HepG2 (cell line): ENCODE results near the gene CSMD2. TPM values are rescaled to one million over a fixed set of nuclear protein-coding genes. Genes with fewer than 3 reads are reported as not detected.

ENCODE experiments used
- ATAC-seq: fragments of 200-7000 bp; cut with Tn5 transposase; 3 replicates; pipeline ENCODE4 v1.9.1; 2020; ENCODE audit warnings: mild to moderate bottlenecking, moderate library complexity
- BruUV-seq: library from RNA; stranded (reverse); fragments of 400-500 nt; replicated peaks from 2 replicates; lab custom pipeline; 2021; lab: Mats Ljungman, UMichigan
- CTCF ChIA-PET: fragments of 300-600 bp; formaldehyde crosslinking; extraction: SDS; loops from one replicate; lab custom pipeline; 2021; ENCODE audit warnings: low total read pairs, inconsistent platforms, low intra/inter-chr PET ratio; lab: Yijun Ruan, JAX
- POLR2A ChIA-PET: fragments of 350-600 bp; sonication (Branson Sonifier 250); formaldehyde crosslinking; loops from one replicate; lab custom pipeline; 2020; ENCODE audit warnings: antibody characterized with exemption, inconsistent platforms; lab: Yijun Ruan, JAX
- DNase-seq: peaks from one replicate; pipeline ENCODE4 v3.0.0-alpha.2; 2015; ENCODE audit warnings: low spot score
- FAIRE-seq: peaks from 3 replicates; lab custom pipeline; 2011; peaks lifted over from hg19 to GRCh38; lab: Jason Lieb, UNC
- H2AFZ ChIP-seq: one replicate; pipeline ENCODE4 v1.6.1; 2011; ENCODE audit warnings: low read length, inconsistent platforms
- H3K27ac ChIP-seq: fragments of 300-600 bp; 3 replicates; pipeline ENCODE4 v1.8.0; 2011; ENCODE audit warnings: mixed run types, mild to moderate bottlenecking, mixed read lengths, low read length, inconsistent platforms; ENCODE audit not compliant: insufficient read depth; ENCODE audit errors: extremely low read length
- H3K27me3 ChIP-seq, 2 experiments: fragments of 200-600 bp in 1 of 2; 2 replicates in 1 of 2; 3 replicates in 1 of 2; pipeline versions ENCODE4 v1.6.0 to v1.8.0; 2011; ENCODE audit warnings: low read length in 2 of 2, mild to moderate bottlenecking in 2 of 2, moderate library complexity in 2 of 2, inconsistent platforms in 1 of 2; ENCODE audit not compliant: insufficient read depth in 2 of 2, control insufficient read depth in 1 of 2
- H3K36me3 ChIP-seq, 2 experiments: fragments of 200-600 bp in 1 of 2; replicated peaks in 1 of 2; 2 replicates in 1 of 2; 3 replicates in 1 of 2; pipeline versions ENCODE4 v1.5.1 to v1.8.0; 2011; ENCODE audit warnings: low read length in 2 of 2, inconsistent platforms in 1 of 2; ENCODE audit not compliant: insufficient read depth in 2 of 2, control insufficient read depth in 1 of 2
- H3K4me1 ChIP-seq: 2 replicates; pipeline ENCODE4 v1.5.1; 2012; ENCODE audit warnings: low read length, inconsistent platforms; ENCODE audit not compliant: insufficient read depth
- H3K4me2 ChIP-seq: 2 replicates; pipeline ENCODE4 v1.6.0; 2011; ENCODE audit warnings: low read depth, low read length, inconsistent platforms
- H3K4me3 ChIP-seq, 3 experiments: fragments of 200-600 bp in 1 of 3; sonication (generic), shearing (Covaris generic) in 1 of 3; replicated peaks in 1 of 3; 2 replicates each; pipeline ENCODE4 v1.5.1; 2011 to 2016; ENCODE audit warnings: low read length in 3 of 3, inconsistent platforms in 2 of 3, low read depth in 2 of 3, mild to moderate bottlenecking in 2 of 3, control low read depth in 1 of 3, mixed read lengths in 1 of 3; ENCODE audit not compliant: insufficient read depth in 1 of 3
- H3K79me2 ChIP-seq: one replicate; pipeline ENCODE4 v1.6.1; 2011; ENCODE audit warnings: low read length, inconsistent platforms; ENCODE audit not compliant: insufficient read depth
- H3K9ac ChIP-seq: 2 replicates; pipeline ENCODE4 v1.6.0; 2011; ENCODE audit warnings: mild to moderate bottlenecking, low read depth, low read length, inconsistent platforms; ENCODE audit not compliant: insufficient read depth
- H3K9me3 ChIP-seq: 2 replicates; pipeline ENCODE4 v1.5.1; 2012; ENCODE audit warnings: mild to moderate bottlenecking, low read length
- H4K20me1 ChIP-seq: 2 replicates; pipeline ENCODE4 v1.6.0; 2011; ENCODE audit warnings: inconsistent platforms, mild to moderate bottlenecking, low read length, moderate library complexity; ENCODE audit not compliant: insufficient read depth
- ESRRA ChIP-seq: sonication (generic); formaldehyde crosslinking; IDR thresholded peaks from 2 replicates; pipeline ENCODE4 v1.5.1; 2020; ENCODE audit warnings: mild to moderate bottlenecking, low read depth, missing genetic modification reagents
- FUBP1 ChIP-seq: sonication (generic); formaldehyde crosslinking; IDR thresholded peaks from 2 replicates; pipeline ENCODE4 v1.5.1; 2020; ENCODE audit warnings: missing genetic modification reagents, mild to moderate bottlenecking, borderline replicate concordance
- GABPB1 ChIP-seq: IDR thresholded peaks from 2 replicates; pipeline ENCODE4 v1.6.1; 2016; ENCODE audit warnings: mild to moderate bottlenecking, missing genetic modification reagents, moderate library complexity, missing compliant biosample characterization
- HNRNPLL ChIP-seq: fragments of 200-400 bp; formaldehyde crosslinking; IDR thresholded peaks from 2 replicates; pipeline ENCODE4 v1.6.1; 2017; ENCODE audit warnings: mild to moderate bottlenecking, low read depth, low read length; ENCODE audit not compliant: poor library complexity, severe bottlenecking
- MAZ ChIP-seq, 2 experiments: sonication (generic) in 1 of 2; formaldehyde crosslinking in 1 of 2; IDR thresholded peaks; 2 replicates each; pipeline versions ENCODE4 v1.5.0 to v1.6.1; 2012 to 2020; ENCODE audit warnings: low read depth in 2 of 2, mild to moderate bottlenecking in 2 of 2, borderline replicate concordance in 1 of 2, improper control_type of control experiment in 1 of 2, low read length in 1 of 2, missing genetic modification reagents in 1 of 2, moderate library complexity in 1 of 2
- RNF219 ChIP-seq: sonication (generic); formaldehyde crosslinking; IDR thresholded peaks from 2 replicates; pipeline ENCODE4 v1.5.0; 2020; ENCODE audit warnings: mild to moderate bottlenecking, missing genetic modification reagents
- SAP130 ChIP-seq: IDR thresholded peaks from 2 replicates; pipeline ENCODE4 v1.6.1; 2016; ENCODE audit warnings: low read depth
- TMF1 ChIP-seq: sonication (generic); formaldehyde crosslinking; IDR thresholded peaks from 2 replicates; pipeline ENCODE4 v1.8.1; 2022; ENCODE audit warnings: low read depth, missing genetic modification reagents
- ZBTB26 ChIP-seq: IDR thresholded peaks from 2 replicates; pipeline ENCODE4 v1.6.1; 2016; ENCODE audit warnings: missing compliant biosample characterization, missing genetic modification reagents, borderline replicate concordance
- ZNF224 ChIP-seq: sonication (generic); formaldehyde crosslinking; IDR thresholded peaks from 2 replicates; pipeline ENCODE4 v1.5.0; 2020; ENCODE audit warnings: mild to moderate bottlenecking, missing genetic modification reagents
- ZNF317 ChIP-seq: sonication (generic); formaldehyde crosslinking; IDR thresholded peaks from 2 replicates; pipeline ENCODE4 v1.5.0; 2020; ENCODE audit warnings: mild to moderate bottlenecking, missing genetic modification reagents
- ZNF607 ChIP-seq: sonication (generic); formaldehyde crosslinking; IDR thresholded peaks from 2 replicates; pipeline ENCODE4 v1.5.1; 2020; ENCODE audit warnings: missing genetic modification reagents, mild to moderate bottlenecking, borderline replicate concordance
- WGBS: methylation state at CpG from one replicate; pipeline ENCODE4 v1.1.6; 2017; ENCODE audit warnings: low lambda C conversion rate; 5-methylcytosine and 5-hydroxymethylcytosine counted together
- in situ Hi-C: cut with HindIII; loops from 2 replicates; pipeline ENCODE4 v1.10.0; 2017; ENCODE audit warnings: low pct_unique_long_range_greater_than_20kb; ENCODE audit not compliant: extremely low pct_ligation_motif_present
- intact Hi-C: fragments of 100-400 bp; cut with micrococcal nuclease; formaldehyde crosslinking; loops from one replicate; pipeline ENCODE4 v1.10.0; 2022; ENCODE audit not compliant: unreplicated experiment
- polyA plus RNA-seq, 8 experiments: library from polyadenylated mRNA; depleted of rRNA in 3 of 8; stranded (reverse) in 7 of 8; unstranded in 1 of 8; fragments of >200 nt; fragmentation: Illumina TruSeq in 4 of 8; extraction: Trizol in 4 of 8; gene quantifications; 2 replicates each; pipeline versions ENCODE4 v1.2.1 to v1.2.3, GENCODE V29; 2011 to 2016; ENCODE audit warnings: low read depth in 4 of 8, missing spikeins in 1 of 8, mixed read lengths in 1 of 8; ENCODE audit not compliant: insufficient read depth in 1 of 8
- total RNA-seq, 5 experiments: library from RNA; depleted of rRNA; stranded (reverse); fragments of >200 nt; fragmentation: Illumina TruSeq; extraction: Trizol; gene quantifications; 2 replicates each; pipeline ENCODE4 v1.2.3, GENCODE V29; 2016; ENCODE audit warnings: low read depth in 1 of 5

CSMD2 gene
- total and polyA plus RNA-seq, 2 of the 13 experiments (the other 11 are each of a cell fraction or from before 2014, with no cell fraction given): not detected

GRCh38 chr1:34131396-34132160 lies 33.5 kb downstream of the CSMD2 start (continued):
- TF ChIP-seq MAZ (IDR thresholded peaks at IDR 0.05; ENCODE audit: borderline replicate concordance, low read depth, low read length): no peak
- no peak for TF ChIP-seq MAZ (CRISPR knock-in tag; IDR thresholded peaks at IDR 0.05; ENCODE audit: low read depth)
- no peak for TF ChIP-seq FUBP1 (CRISPR knock-in tag)
- TF ChIP-seq ESRRA: no peak
- TF ChIP-seq, all 625 proteins: peak for 0

GRCh38 chr1:34130306-34130705 lies 34.7 kb downstream of the CSMD2 start:
- DNase-seq: no peak
- no peaks in the 10 kb centered on the region for H3K9me3 ChIP-seq
- intact Hi-C loops (no loop called here), in situ Hi-C loops (no loop called here)
- ATAC-seq: no peak
- no peak overlapping the region for H3K4me2 ChIP-seq
- ChIA-PET CTCF (no interaction called here), POLR2A (no interaction called here)
- no peaks in the 10 kb centered on the region; a peak in 1 of 5 replicates for H3K27me3 ChIP-seq
- H4K20me1 ChIP-seq: no peaks in the 10 kb centered on the region
- BruUV-seq: no TSS peak
- no peaks in the 10 kb centered on the region for H3K79me2 ChIP-seq
- no peak for TF ChIP-seq ZBTB26 (CRISPR knock-in tag)
- no peak for TF ChIP-seq SAP130
- TF ChIP-seq RNF219 (CRISPR knock-in tag): no peak
- no peak for TF ChIP-seq ZNF224 (CRISPR knock-in tag)
- TF ChIP-seq GABPB1: no peak
- no peak for TF ChIP-seq ZNF317 (CRISPR knock-in tag)
- TF ChIP-seq HNRNPLL: no peak
- no peak for TF ChIP-seq ZNF607 (CRISPR knock-in tag)
- no peak for TF ChIP-seq TMF1 (CRISPR knock-in tag)
- no peak overlapping the region for H3K9ac ChIP-seq
- H3K4me1 ChIP-seq: no peaks in the 10 kb centered on the region
- no peak for FAIRE-seq
- no peak overlapping the region for H3K4me3 ChIP-seq
- H3K36me3 ChIP-seq: no peaks in the 10 kb centered on the region
- 3% methylated on average over 5 of the region's 5 CpGs for WGBS
- no peak overlapping the region for H2AFZ ChIP-seq
- H3K27ac ChIP-seq: no peak overlapping the region
